Thoracic aorta (tissue), 2 donors: ENCODE data around the gene ALCAM. TPM values are rescaled to one million over a fixed set of nuclear protein-coding genes. Genes with fewer than 3 reads are reported as not detected.

ENCODE experiments used
- ATAC-seq: fragments of 150-250 bp; one replicate; pipeline ENCODE4 v1.8.0; 2017; ENCODE audit warnings: low read depth; ENCODE audit not compliant: insufficient number of reproducible peaks, low FRiP score
- DNase-seq: peaks from one replicate; pipeline ENCODE4 v3.0.0-alpha.2; 2020; ENCODE audit warnings: low spot score
- H3K27ac ChIP-seq, 2 donors: fragments of 200-600 bp; sonication (generic); 1 replicate in 1 of 2; 2 replicates in 1 of 2; pipeline ENCODE4 v1.5.1; 2016; ENCODE audit warnings: mild to moderate bottlenecking in 2 of 2, moderate library complexity in 2 of 2
- H3K27me3 ChIP-seq: fragments of 200-600 bp; sonication (generic); replicated peaks from 2 replicates; pipeline ENCODE4 v1.6.0; 2016; ENCODE audit warnings: mild to moderate bottlenecking; ENCODE audit not compliant: insufficient read depth
- H3K36me3 ChIP-seq: fragments of 200-600 bp; sonication (generic); one replicate; pipeline ENCODE4 v1.5.1; 2016
- H3K4me1 ChIP-seq, 2 donors: fragments of 200-600 bp; sonication (generic); 1 replicate in 1 of 2; 2 replicates in 1 of 2; pipeline versions ENCODE4 v1.5.1 to v1.6.0; 2016; ENCODE audit warnings: low read depth in 2 of 2, mild to moderate bottlenecking in 1 of 2; ENCODE audit not compliant: control insufficient read depth in 1 of 2
- H3K4me3 ChIP-seq: fragments of 200-600 bp; sonication (generic); 2 replicates; pipeline ENCODE4 v1.5.1; 2016; ENCODE audit warnings: mild to moderate bottlenecking
- H3K9me3 ChIP-seq: fragments of 200-600 bp; sonication (generic); 2 replicates; pipeline ENCODE4 v1.5.1; 2016
- total RNA-seq, 2 donors: library from RNA; depleted of rRNA; stranded (reverse); fragments of >200 nt; gene quantifications; one replicate each; pipeline versions ENCODE4 v1.1.0 to v1.2.3, GENCODE V29; 2016
- TF ChIP-seq, protein P1 (sequence below): fragments of 200-600 bp; sonication (generic); IDR thresholded peaks from one replicate; pipeline ENCODE4 v1.5.1; 2019; ENCODE audit warnings: antibody characterized with exemption

ALCAM gene
- total RNA-seq, 2 donors from 2014 or later = 109 to 122 TPM

DNA sequence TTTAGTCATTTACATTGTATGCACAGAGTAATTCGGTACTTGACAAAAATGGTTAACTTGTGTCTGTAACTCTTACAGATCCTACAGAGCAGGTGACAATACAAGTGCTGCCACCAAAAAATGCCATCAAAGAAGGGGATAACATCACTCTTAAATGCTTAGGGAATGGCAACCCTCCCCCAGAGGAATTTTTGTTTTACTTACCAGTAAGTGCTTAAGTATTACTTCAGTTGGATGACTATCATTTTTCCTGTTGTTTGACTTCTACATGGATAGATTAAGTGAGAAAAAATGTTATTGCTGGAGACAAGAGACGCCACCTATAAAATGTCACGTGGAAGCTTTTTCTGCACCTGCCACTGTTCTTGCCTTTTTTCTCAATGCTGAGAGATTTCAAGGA lies 173.2 kb downstream of the ALCAM start:
- no peaks in the 10 kb centered on the region for H3K27me3 ChIP-seq
- H3K9me3 ChIP-seq = no peaks in the 10 kb centered on the region
- DNase-seq (no peak), ATAC-seq (no peak)
- H3K36me3 ChIP-seq = peaks cover 8% of the 10 kb centered on the region
- TF ChIP-seq, protein P1, sequence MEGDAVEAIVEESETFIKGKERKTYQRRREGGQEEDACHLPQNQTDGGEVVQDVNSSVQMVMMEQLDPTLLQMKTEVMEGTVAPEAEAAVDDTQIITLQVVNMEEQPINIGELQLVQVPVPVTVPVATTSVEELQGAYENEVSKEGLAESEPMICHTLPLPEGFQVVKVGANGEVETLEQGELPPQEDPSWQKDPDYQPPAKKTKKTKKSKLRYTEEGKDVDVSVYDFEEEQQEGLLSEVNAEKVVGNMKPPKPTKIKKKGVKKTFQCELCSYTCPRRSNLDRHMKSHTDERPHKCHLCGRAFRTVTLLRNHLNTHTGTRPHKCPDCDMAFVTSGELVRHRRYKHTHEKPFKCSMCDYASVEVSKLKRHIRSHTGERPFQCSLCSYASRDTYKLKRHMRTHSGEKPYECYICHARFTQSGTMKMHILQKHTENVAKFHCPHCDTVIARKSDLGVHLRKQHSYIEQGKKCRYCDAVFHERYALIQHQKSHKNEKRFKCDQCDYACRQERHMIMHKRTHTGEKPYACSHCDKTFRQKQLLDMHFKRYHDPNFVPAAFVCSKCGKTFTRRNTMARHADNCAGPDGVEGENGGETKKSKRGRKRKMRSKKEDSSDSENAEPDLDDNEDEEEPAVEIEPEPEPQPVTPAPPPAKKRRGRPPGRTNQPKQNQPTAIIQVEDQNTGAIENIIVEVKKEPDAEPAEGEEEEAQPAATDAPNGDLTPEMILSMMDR = no peak
- no peak overlapping the region for H3K4me3 ChIP-seq
- H3K4me1 ChIP-seq = no peaks in the 10 kb centered on the region
- H3K27ac ChIP-seq = no peak overlapping the region

DNA sequence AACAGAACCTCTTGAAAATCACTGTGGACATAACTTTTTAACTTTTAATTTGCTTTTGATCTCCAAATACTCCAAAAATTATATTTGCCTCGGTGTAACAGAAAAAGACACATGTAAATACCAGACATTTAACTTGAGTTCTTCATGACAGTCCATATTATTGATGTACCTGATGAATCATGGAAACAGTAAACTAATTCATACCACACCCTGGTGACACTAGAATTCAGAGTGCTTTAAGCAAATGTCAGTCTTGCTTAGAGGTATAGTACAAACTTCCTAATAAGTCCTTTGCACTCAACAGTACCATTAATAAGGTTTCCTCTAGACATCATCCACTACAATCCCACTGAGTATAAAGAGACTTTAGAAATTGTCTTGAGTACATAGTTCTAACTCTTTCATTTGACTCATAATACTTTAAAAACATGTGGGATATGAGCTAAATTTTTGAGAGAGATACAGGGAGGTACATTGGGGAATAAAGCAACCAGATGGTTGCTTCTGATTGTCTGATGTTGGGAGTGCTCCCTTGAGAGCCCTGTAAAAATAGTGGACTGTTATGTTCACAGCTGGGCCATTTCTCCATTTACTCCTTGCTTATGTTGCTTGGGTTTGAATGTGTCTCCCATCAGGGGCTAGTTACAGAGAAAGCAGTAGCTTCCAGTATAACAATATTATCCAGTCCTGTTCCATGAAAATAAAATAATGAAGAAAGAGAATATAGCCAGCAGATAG lies 175.7 kb downstream of the ALCAM start:
- Histone ChIP-seq H3K4me1 (no peaks in the 10 kb centered on the region), H3K27me3 (no peaks in the 10 kb centered on the region), H3K36me3 (peaks cover 8% of the 10 kb centered on the region), H3K27ac (no peak overlapping the region), H3K9me3 (no peaks in the 10 kb centered on the region), H3K4me3 (no peak overlapping the region)
- DNase-seq = no peak
- TF ChIP-seq, protein P1 = no peak
- no peak for ATAC-seq

DNA sequence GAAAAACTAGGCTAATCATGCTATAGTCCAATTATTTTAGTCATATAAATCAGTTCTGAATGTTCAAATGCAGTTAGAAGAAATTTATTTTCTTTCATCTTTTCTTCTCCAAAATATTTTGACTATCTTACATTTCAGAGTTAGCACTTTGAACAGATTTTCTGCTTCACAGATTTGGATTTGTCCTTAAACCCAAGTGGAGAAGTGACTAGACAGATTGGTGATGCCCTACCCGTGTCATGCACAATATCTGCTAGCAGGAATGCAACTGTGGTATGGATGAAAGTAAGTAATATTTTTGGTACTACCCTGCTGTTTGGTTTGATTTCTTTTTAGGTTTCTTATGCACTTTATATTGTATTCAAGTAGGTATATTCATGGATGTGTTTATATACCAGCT lies 178.3 kb downstream of the ALCAM start:
- H3K9me3 ChIP-seq = no peaks in the 10 kb centered on the region
- no peak overlapping the region for H3K27ac ChIP-seq
- peaks cover 8% of the 10 kb centered on the region for H3K36me3 ChIP-seq
- no peaks in the 10 kb centered on the region for H3K4me1 ChIP-seq
- DNase-seq (no peak), ATAC-seq (no peak)
- H3K27me3 ChIP-seq = no peaks in the 10 kb centered on the region
- no peak overlapping the region for H3K4me3 ChIP-seq
- TF ChIP-seq, protein P1 = no peak

DNA sequence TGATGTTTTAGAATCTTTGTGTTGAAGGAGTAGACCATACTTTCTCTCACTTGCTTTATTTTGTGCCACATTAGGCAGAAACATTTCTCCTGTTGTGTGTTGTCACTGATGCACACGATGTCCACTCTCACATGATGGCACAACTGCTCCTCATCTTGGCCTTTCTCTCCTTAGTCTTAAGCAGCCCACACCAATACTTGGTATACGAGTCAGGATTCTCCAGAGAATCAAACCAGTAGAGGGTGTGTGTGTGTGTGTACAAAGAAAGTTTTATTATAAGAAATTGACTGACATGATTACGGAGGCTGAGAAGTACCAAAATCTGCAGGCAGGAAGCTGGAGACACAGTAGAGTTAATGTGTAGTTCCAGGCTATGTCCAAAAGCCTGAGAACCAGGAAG lies 187.1 kb downstream of the ALCAM start:
- no peak for ATAC-seq
- no peak for DNase-seq
- Histone ChIP-seq H3K9me3 (no peaks in the 10 kb centered on the region), H3K27me3 (no peaks in the 10 kb centered on the region), H3K4me1 (peaks cover 0 to 6% of the 10 kb centered on the region in 2 donors), H3K27ac (no peak overlapping the region), H3K36me3 (peaks cover 15% of the 10 kb centered on the region), H3K4me3 (no peak overlapping the region)
- TF ChIP-seq, protein P1 = no peak

DNA sequence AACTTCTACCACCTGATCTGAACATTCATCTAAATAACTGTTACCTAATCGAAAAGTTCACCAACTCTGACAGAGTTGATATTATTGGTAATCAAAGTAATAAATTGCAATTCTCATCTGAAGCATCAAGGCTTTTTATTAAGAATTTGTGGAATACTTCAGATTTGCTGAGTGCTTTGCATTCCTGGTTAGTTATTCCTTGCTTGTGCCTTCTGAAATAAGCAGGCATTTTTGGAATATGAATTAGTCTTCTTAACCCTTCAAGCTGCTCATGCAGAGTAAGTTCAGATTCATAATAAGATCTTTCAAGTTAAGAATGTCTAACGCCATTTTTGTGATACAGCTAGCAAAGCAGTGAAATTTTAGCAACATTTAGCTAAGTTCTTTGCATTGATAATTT lies 188.5 kb downstream of the ALCAM start:
- H3K4me1 ChIP-seq = peaks cover 0 to 6% of the 10 kb centered on the region in 2 donors

More for the DNA sequence above, 188.5 kb downstream of the ALCAM start:
- H3K36me3 ChIP-seq = peaks cover 15% of the 10 kb centered on the region
- DNase-seq (no peak), ATAC-seq (no peak)
- H3K27me3 ChIP-seq = no peaks in the 10 kb centered on the region
- TF ChIP-seq, protein P1 = no peak
- no peak overlapping the region for H3K27ac ChIP-seq
- H3K4me3 ChIP-seq = no peak overlapping the region
- no peaks in the 10 kb centered on the region for H3K9me3 ChIP-seq
